Regular cardiac myocyte (primary cell): ENCODE data around the gene P2RX7. TPM values are rescaled to one million over a fixed set of nuclear protein-coding genes. Genes with fewer than 3 reads are reported as not detected.

Experiments
- total RNA-seq: library from RNA; depleted of rRNA; stranded (reverse); fragments of >200 nt; gene quantifications from 2 replicates; pipeline ENCODE4 v1.2.3, GENCODE V29; 2014

P2RX7 gene
- under 0.01 and 1.1 TPM in 2 replicates for total RNA-seq

DNA sequence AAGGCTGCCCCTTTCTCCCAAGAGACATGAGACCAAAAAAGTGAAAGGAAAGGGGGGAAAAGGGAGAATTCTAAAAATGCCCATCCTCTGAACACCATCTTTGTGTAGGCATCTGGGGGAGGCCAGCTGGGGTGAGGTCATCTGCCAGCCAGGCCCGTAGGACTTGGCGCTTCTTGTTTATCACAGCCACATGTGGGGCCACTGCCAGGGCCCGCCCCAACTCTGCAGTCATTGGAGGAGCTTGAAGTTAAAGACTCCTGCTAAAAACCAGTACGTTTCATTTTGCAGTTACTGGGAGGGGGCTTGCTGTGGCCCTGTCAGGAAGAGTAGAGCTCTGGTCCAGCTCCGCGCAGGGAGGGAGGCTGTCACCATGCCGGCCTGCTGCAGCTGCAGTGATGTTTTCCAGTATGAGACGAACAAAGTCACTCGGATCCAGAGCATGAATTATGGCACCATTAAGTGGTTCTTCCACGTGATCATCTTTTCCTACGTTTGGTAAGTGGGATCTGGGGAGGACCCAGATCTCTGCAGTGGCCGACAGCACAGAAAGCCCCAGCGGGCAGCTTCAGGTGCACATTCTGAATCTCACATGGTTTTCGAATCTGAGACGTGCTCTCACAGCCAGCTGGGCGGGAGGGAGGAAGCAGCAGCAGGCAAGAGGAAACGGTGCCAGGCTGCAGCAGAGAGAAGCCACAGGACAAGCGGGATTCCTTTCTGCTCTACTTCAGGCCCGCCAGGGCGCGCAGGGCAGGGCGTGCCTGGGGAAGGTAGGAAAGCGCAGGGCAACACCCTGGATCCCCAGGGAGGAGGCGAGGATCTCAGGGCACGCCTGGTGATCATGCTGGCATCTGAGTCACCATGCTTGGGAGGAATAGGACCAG is at the start of gene P2RX7:
TSS of gene P2RX7 (plus strand) at position 276 of the 881 bp plus-strand sequence. CDS start at position 371, 95 bp downstream.

DNA sequence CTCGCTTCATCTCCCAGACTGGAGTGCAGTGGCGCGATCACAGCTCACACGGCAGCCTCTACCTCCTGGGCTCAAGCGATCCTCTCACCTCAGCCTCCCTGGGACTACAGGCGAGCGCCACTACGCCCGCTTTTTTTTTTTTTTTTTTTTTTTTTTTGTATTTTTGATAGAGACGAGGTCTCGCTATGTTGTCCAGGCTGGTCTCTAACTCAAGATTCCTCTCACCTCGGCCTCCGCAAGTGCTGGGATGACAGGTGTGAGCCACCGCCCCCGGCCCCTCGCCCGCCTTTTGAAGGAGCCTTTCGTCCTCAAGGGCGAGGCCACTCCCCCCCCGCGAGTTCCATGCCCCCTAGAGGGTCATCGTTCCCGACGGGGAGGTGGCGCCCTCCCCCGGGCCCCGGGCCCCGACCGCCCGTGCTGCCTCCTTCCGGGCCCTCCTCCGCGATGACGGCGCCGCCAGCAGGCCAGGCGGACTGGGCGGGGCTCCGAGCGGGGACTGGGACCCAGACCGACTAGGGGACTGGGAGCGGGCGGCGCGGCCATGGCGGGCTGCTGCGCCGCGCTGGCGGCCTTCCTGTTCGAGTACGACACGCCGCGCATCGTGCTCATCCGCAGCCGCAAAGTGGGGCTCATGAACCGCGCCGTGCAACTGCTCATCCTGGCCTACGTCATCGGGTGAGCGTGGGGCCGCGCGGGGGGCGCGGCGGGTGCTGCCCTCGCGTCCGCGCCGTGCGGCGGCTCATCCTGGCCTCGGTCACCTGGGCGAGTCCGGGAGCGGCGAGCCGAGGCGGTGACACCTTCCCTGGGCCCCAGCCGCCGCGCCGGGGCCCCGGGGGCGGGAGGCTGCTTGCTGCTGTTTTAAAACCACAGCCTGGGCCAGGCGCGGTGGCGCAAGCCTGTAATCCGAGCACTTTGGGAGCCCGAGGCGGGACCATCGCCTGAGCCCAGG is 77.2 kb downstream of the P2RX7 start, which contains the start of gene P2RX4:
TSS of gene P2RX4 (plus strand) at position 506 of the 949 bp plus-strand sequence. CDS start at position 542, 36 bp downstream.

Other genes with a start within 250 kb of the P2RX7 start
- 2.9 and 5.6 TPM in 2 replicates for gene SPPL3, start 228.5 kb upstream of the P2RX7 start, total RNA-seq
- under 0.01 TPM in 1 of 2 replicates, not detected in the other for gene HNF1A, start 154.3 kb upstream of the P2RX7 start, total RNA-seq
- 9.0 and 12.1 TPM in 2 replicates for gene C12orf43, start 116.4 kb upstream of the P2RX7 start, total RNA-seq
- gene OASL, start 93.6 kb upstream of the P2RX7 start, total RNA-seq: under 0.01 and 0.56 TPM in 2 replicates
- gene P2RX4, start 77.3 kb downstream of the P2RX7 start, total RNA-seq: 8.6 and 29.0 TPM in 2 replicates
- gene CAMKK2, start 163.8 kb downstream of the P2RX7 start, total RNA-seq: 11.3 and 18.2 TPM in 2 replicates
- 166 and 178 TPM in 2 replicates for gene ANAPC5, start 219.5 kb downstream of the P2RX7 start, total RNA-seq